K562 (cell line): ENCODE data around the gene APOBEC3A. TPM values are rescaled to one million over a fixed set of nuclear protein-coding genes. Genes with fewer than 3 reads are reported as not detected.

Source experiments
- ATF1 ChIP-seq, 2 experiments: fragments of 450-650 bp in 1 of 2; IDR thresholded peaks; 2 replicates each; pipeline ENCODE4 v1.6.1; 2016; ENCODE audit warnings: missing compliant biosample characterization in 1 of 2, missing genetic modification characterization in 1 of 2
- REST ChIP-seq, 2 experiments: fragments of 450-650 bp; formaldehyde crosslinking in 1 of 2; IDR thresholded peaks; 2 replicates each; pipeline versions ENCODE4 v1.4.0 to v1.6.1; 2014 to 2020; ENCODE audit warnings: mild to moderate bottlenecking in 2 of 2, borderline replicate concordance in 1 of 2, low read depth in 1 of 2
- RNF2 ChIP-seq: sonication (generic); IDR thresholded peaks from 2 replicates; pipeline ENCODE4 v1.6.1; 2016
- SREBF1 ChIP-seq: fragments of 150-350 bp; IDR thresholded peaks from 2 replicates; pipeline ENCODE4 v1.6.1; 2014; ENCODE audit warnings: antibody characterized with exemption, low read depth, low read length, borderline replicate concordance
- XRCC5 ChIP-seq: fragments of 200-400 bp; formaldehyde crosslinking; IDR thresholded peaks from 2 replicates; pipeline ENCODE4 v1.6.1; 2017; ENCODE audit warnings: low read depth, mild to moderate bottlenecking, low read length
- polyA plus RNA-seq, 8 experiments: library from polyadenylated mRNA; depleted of rRNA in 4 of 8; stranded (reverse) in 5 of 8; unstranded in 3 of 8; fragments of >200 nt; fragmentation: Nextera tagmentation in 2 of 8; fragmentation: Illumina TruSeq in 1 of 8; extraction: Ambion mirVana in 2 of 8; extraction: Trizol in 1 of 8; gene quantifications; 2 replicates each; pipeline versions ENCODE4 v1.2.1 to v1.2.3, GENCODE V29; 2011 to 2014; ENCODE audit warnings: inconsistent platforms in 1 of 8, missing spikeins in 1 of 8
- total RNA-seq, 7 experiments: library from RNA; depleted of rRNA in 6 of 7; stranded (reverse); fragments of >200 nt in 6 of 7; fragmentation: Illumina TruSeq in 2 of 7; extraction: Trizol in 2 of 7; gene quantifications; 2 replicates each; pipeline versions ENCODE4 v1.2.1 to v1.2.3, GENCODE V29; 2011 to 2021; ENCODE audit warnings: low replicate concordance in 1 of 7

Gene APOBEC3A
- total and polyA plus RNA-seq, 9 of the 15 experiments (the other 6 are each of a cell fraction or from before 2014, with no cell fraction given) = 0.04 TPM; not detected in 8

GRCh38 chr22:38974826-38975175, 17.4 kb downstream of the APOBEC3A start (continued):
- no peak for TF ChIP-seq REST (IDR thresholded peaks at IDR 0.05; ENCODE audit: borderline replicate concordance)
- no peak for TF ChIP-seq REST (CRISPR knock-in tag; IDR thresholded peaks at IDR 0.05; ENCODE audit: low read depth)
- no peak for TF ChIP-seq ATF1 (CRISPR knock-in tag; IDR thresholded peaks at IDR 0.05)
- TF ChIP-seq ATF1 (tag; IDR thresholded peaks at IDR 0.05) = no peak
- no peak for TF ChIP-seq RNF2
- no peak for TF ChIP-seq SREBF1
- no peak for TF ChIP-seq XRCC5
